HUES64 (cell line): ENCODE data around the gene FAM50B. TPM values are rescaled to one million over a fixed set of nuclear protein-coding genes. Genes with fewer than 3 reads are reported as not detected.

Source experiments
- H3K27ac ChIP-seq: 2 replicates; pipeline ENCODE4 v1.7.0; 2013; ENCODE audit warnings: low read depth, low read length, inconsistent platforms
- H3K27me3 ChIP-seq: 2 replicates; pipeline ENCODE4 v1.6.1; 2013; ENCODE audit warnings: mild to moderate bottlenecking, low read length; ENCODE audit not compliant: insufficient read depth
- H3K36me3 ChIP-seq: 2 replicates; pipeline ENCODE4 v1.6.1; 2013; ENCODE audit warnings: mild to moderate bottlenecking, low read length; ENCODE audit not compliant: insufficient read depth
- H3K4me1 ChIP-seq: 2 replicates; pipeline ENCODE4 v1.6.1; 2013; ENCODE audit warnings: mild to moderate bottlenecking, low read length, moderate library complexity; ENCODE audit not compliant: insufficient read depth
- H3K4me3 ChIP-seq: 2 replicates; pipeline ENCODE4 v1.5.1; 2013; ENCODE audit warnings: mild to moderate bottlenecking, low read length, moderate library complexity
- H3K9ac ChIP-seq: 2 replicates; pipeline ENCODE4 v1.6.1; 2013; ENCODE audit warnings: mild to moderate bottlenecking, low read depth, low read length
- H3K9me3 ChIP-seq: 2 replicates; pipeline ENCODE4 v1.6.1; 2013; ENCODE audit warnings: low read depth, low read length; ENCODE audit not compliant: insufficient read depth
- WGBS: fragments of 150-250, 120-280 bp; methylation state at CpG from one replicate; pipeline ENCODE4 v1.1.7; 2013; ENCODE audit warnings: missing lambda C conversion rate; 5-methylcytosine and 5-hydroxymethylcytosine counted together
- polyA plus RNA-seq, 2 experiments: library from polyadenylated mRNA; stranded (reverse); fragments of 50-300 nt; gene quantifications; one replicate each; pipeline ENCODE4 v1.2.3, GENCODE V29; 2013

FAM50B gene, protein sequence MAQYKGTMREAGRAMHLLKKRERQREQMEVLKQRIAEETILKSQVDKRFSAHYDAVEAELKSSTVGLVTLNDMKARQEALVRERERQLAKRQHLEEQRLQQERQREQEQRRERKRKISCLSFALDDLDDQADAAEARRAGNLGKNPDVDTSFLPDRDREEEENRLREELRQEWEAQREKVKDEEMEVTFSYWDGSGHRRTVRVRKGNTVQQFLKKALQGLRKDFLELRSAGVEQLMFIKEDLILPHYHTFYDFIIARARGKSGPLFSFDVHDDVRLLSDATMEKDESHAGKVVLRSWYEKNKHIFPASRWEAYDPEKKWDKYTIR
- 0.75 TPM for polyA plus RNA-seq (2013, experiment 1 of 2)
- 0.82 TPM for polyA plus RNA-seq (2013, experiment 2 of 2)

DNA sequence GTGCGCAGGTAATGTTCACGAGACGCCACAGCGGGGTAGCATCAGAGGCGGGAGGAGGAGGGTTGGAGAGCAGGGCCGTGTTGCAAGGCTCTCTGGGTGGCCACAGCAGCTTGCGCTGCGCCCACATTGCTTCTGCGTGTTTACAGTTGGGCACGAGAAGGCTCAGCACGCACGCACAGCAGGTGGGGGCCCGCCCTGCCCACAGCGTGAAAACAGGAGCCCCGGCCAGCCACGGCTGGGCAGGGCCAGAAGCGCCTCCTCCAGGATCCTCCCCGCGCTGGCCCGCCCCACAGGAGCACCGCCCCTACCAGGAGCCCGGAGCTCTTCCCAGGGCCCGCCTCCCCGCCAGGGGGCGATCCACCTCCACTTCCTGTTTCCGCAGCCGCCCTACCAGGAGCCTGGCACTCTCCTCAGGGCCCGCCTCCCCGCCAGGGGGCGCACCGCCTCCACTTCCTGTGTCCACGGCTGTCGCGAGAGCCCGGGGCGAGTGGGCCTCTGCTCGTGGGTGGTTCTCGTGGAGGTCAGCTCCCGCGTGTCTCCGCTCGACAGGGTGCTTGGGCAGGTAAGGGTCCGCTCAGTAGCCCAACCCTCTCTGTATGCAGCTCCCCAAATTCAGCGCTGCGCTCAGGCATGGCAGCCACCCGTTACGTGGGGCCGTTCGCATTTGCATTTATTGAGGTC is at the start of gene FAM50B:
Gene FAM50B, plus strand, starts transcription at position 449 of the 681 bp plus-strand sequence. CDS start 439 bp downstream, outside the sequence.
- no peaks in the 10 kb centered on the region for H3K27me3 ChIP-seq
- H3K9me3 ChIP-seq: no peaks in the 10 kb centered on the region
- peak within 1 kb of the TSS; percentile 58 for H3K4me3 ChIP-seq
- H3K27ac ChIP-seq: no peak within 1 kb of the TSS
- no peaks in the 10 kb centered on the region for H3K4me1 ChIP-seq
- no peaks in the 10 kb centered on the region for H3K36me3 ChIP-seq
- peak within 1 kb of the TSS; percentile 50; the same call in 1 of the 2 replicates for H3K9ac ChIP-seq
- 88% methylated on average over 49 of the region's 49 CpGs for WGBS

DNA sequence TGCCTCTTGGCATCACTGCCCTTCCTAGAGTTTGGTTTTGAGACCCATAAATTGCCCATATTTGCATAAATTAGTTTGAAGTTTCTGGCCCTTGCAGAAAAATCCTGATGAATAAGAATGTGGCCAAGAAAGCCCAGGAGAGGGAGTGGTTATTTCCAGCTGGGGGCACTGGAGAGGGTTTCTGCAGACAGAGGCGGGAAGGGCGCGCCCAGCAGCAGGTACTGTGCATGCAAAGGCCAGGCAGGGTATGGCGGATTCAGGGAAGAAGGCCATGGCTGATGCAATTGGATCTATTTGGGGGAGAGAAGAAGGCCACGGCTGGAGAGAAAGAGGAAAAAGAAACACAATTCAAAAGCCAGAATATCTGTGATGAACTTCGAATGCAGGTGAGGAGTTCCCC is 49.5 kb upstream of the FAM50B start:
- Histone ChIP-seq H3K4me3 (no peak overlapping the region), H3K36me3 (no peaks in the 10 kb centered on the region), H3K27ac (no peak overlapping the region), H3K9me3 (no peaks in the 10 kb centered on the region), H3K4me1 (peaks cover 13% of the 10 kb centered on the region; the same call in 1 of the 2 replicates), H3K27me3 (no peaks in the 10 kb centered on the region), H3K9ac (no peak overlapping the region)
- 89% methylated on average over 6 of the region's 6 CpGs for WGBS

DNA sequence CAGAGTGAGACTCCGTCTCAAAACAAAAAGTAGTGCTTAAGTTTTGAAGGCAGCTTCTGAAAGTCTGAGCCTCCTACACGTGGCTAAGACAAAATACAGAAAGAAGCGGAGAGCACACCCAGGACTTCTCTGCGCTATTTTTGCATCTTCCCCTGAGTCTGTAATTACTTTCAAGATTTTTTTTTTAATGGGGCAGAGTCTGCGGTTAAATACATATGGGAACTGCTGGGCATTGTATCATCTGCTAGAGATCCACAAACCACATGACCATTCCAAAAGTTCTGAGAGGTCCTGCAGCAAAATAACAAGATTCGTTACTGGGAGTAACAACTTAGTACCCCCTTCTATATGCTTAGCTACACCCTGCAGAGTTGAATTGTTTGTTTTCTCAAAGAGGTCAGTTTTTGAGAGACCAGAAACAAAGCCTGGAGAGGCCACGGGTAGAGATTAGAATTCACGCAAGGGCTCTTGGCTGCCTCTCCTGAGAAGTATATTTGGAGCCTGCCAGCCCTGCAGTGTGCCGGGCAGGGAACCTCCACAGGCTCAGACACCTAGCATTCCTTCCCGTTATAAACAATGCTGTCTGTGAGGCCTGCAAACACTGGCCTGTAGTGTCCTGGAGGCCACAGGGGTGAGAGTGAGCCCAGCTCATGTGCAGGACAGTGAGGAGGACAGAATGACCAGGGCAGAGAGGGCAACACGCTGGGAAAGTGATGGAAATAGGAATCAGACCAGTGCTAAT is 48.2 kb upstream of the FAM50B start:
- WGBS: 66% methylated on average over 11 of the region's 11 CpGs
- Histone ChIP-seq H3K36me3 (no peaks in the 10 kb centered on the region), H3K4me3 (no peak overlapping the region), H3K9me3 (no peaks in the 10 kb centered on the region), H3K27me3 (no peaks in the 10 kb centered on the region), H3K27ac (no peak overlapping the region), H3K4me1 (peaks cover 13% of the 10 kb centered on the region; the same call in 1 of the 2 replicates), H3K9ac (no peak overlapping the region)

DNA sequence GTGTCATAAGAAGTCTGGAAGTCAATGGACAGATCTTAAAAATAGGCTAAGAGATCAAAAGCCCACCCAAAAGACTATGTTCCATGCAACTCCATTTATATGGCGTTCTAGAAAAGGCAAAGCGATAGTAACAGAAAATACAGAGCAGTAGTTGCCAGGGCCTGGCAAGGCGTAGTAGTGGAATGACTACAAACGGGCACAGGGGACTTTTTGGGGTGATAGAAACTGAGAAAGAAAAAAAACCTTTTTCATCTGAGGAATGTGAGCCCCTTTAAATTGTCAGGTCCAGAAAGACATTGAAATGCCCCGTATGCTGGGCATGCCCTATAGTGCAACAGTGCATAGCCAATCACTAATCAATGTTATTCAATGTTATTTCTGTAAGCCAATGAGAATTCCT is 47.2 kb upstream of the FAM50B start:
- 95% methylated on average over 5 of the region's 5 CpGs for WGBS
- no peak overlapping the region for H3K9ac ChIP-seq
- no peaks in the 10 kb centered on the region for H3K9me3 ChIP-seq
- peaks cover 13% of the 10 kb centered on the region; the same call in 1 of the 2 replicates for H3K4me1 ChIP-seq
- H3K27ac ChIP-seq: no peak overlapping the region
- no peak overlapping the region for H3K4me3 ChIP-seq
- H3K36me3 ChIP-seq: no peaks in the 10 kb centered on the region
- H3K27me3 ChIP-seq: no peaks in the 10 kb centered on the region

DNA sequence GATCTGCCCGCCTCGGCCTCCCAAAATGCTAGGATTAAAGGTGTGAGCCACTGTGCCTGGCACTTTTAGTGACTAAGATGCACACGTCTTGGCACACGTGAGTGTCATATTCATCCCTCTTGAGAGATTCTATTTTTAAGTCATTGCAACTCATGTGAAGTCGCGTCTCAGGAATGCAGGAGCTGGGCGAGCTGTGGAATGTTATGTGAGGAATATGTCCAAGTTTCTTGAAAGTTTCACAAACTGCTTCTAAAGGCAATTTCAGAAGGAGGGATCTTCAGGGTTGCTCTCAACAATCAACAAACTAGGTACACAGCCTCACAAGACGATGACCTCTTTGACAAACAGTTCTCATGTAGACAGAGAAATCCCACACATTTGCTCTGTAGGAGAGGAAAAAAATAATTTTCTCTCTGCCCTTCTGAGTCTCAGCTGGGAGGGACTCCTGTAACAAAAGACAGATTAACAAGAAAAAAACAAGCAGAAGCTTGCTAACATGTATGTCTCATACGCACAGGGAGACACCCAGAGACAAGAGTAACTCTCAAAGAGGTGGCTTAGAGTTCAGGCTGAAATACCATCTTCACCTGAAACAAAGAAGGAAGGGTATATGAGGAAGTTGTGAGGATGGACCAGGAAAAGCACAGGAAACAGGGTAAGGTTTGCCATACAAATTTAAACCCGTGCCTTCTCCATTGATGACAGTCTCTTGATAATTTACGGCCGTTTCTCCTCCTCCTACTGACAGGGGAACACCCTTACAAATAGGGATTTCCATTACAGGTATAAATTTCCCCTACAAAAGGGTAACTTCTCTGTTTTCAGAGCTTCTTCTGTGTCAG is 45.3 kb upstream of the FAM50B start:
- no peaks in the 10 kb centered on the region for H3K27me3 ChIP-seq
- H3K4me3 ChIP-seq: no peak overlapping the region
- H3K27ac ChIP-seq: no peak overlapping the region
- H3K36me3 ChIP-seq: no peaks in the 10 kb centered on the region
- peaks cover 10% of the 10 kb centered on the region; the same call in 1 of the 2 replicates for H3K4me1 ChIP-seq
- H3K9ac ChIP-seq: no peak overlapping the region; the same call in 1 of the 2 replicates
- H3K9me3 ChIP-seq: no peaks in the 10 kb centered on the region
- WGBS: 95% methylated on average over 12 of the region's 12 CpGs

DNA sequence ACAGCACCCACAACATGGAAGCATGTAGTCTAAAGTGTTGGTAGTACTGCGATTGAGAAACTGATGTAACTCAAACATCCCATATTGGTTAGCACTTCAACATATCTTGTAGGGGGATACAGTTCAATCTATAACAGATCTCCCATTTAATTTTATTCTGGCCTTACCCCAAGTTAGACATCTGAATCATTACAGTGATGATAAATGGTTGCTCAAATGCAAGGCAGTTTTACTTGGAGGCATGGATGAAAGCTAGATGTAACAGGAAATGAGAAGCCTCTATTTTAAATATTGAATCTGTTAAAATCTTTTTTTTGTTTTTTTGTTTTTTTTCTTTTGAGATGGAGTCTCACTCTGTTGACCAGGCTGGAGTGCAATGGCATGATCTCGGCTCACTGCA is 44.2 kb upstream of the FAM50B start:
- H3K4me1 ChIP-seq: peaks cover 10% of the 10 kb centered on the region; the same call in 1 of the 2 replicates
- no peak overlapping the region for H3K27ac ChIP-seq
- no peaks in the 10 kb centered on the region for H3K9me3 ChIP-seq
- no peaks in the 10 kb centered on the region for H3K36me3 ChIP-seq
- 90% methylated on average over 1 of the region's 2 CpGs for whole genome bisulfite sequencing
- H3K9ac ChIP-seq: no peak overlapping the region
- no peaks in the 10 kb centered on the region for H3K27me3 ChIP-seq
- no peak overlapping the region for H3K4me3 ChIP-seq

DNA sequence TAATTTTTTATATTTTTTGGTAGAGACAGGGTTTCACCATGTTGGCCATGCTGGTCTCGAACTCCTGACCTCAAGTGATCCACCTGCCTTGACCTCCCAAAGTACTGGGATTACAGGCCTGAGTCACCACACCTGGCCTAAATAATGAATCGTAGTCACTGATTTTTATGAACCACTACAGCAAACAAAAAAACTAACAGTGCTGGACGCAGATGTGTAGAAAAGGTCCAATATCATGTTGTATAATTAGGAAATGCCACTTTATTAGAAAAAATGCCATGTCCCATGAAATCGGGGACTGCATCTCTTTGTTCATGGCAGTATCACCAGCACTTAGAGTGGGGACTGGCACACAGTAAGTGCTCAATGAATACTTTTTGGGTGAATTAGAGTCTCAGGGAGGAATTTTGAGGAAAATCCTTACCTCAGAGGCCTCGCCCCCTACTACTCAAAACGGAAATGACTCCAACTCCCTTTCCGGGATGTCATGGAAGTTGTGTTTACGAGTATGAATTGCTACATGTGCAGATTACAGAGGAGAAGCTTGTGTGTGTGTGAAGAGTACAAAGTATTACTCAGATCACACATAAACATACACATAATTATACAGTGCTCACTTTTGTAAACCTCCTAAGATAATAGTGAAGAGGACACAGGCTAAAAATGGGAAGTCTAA is 43.6 kb upstream of the FAM50B start:
- 89% methylated on average over 6 of the region's 8 CpGs for WGBS

DNA sequence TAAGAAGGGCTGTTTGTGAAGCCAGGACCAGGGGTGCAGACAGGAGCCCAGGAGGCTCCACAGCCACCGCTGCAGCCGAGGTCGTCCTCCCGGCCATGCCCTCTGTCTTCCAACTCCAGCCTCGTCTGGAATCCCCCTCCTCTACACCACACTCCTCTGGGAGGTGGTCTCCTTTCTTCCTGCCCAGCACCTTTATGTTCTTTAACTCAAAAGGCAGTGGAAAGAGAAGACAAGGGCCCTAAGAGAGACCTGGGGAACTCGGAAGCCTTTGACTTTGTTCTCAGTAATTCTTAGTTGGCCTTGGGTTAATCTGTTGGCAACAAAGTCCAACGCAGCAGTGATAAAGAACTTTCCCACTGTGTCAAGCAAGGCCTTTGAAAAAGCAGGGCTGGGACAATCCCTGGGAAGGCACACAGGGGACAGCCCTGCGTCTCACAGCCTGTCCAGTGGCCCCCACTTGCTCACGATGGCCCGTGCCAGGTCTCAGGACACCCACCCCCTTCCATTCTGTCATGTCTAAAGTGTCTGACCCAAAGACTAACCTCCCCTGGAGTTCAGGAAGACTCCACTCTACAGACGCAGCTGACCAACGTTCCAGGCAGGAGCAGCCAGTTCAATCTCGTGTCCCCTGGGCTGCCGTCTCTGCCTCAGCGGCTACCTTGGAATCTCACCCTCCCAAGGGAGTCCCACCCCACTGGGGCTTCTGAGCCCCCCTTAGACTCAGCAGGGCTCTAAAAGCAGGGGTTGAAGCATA is 42.8 kb upstream of the FAM50B start:
- Histone ChIP-seq H3K27me3 (no peaks in the 10 kb centered on the region), H3K27ac (no peak overlapping the region), H3K4me1 (peaks cover 3% of the 10 kb centered on the region; the same call in 1 of the 2 replicates), H3K9me3 (no peaks in the 10 kb centered on the region), H3K9ac (no peak overlapping the region), H3K4me3 (no peak overlapping the region), H3K36me3 (no peaks in the 10 kb centered on the region)
- WGBS: 88% methylated on average over 15 of the region's 15 CpGs

More for the DNA sequence above, 43.6 kb upstream of the FAM50B start:
- Histone ChIP-seq H3K36me3 (no peaks in the 10 kb centered on the region), H3K4me3 (no peak overlapping the region), H3K9me3 (no peaks in the 10 kb centered on the region), H3K9ac (no peak overlapping the region), H3K27ac (no peak overlapping the region), H3K27me3 (no peaks in the 10 kb centered on the region), H3K4me1 (peaks cover 10% of the 10 kb centered on the region; the same call in 1 of the 2 replicates)

DNA sequence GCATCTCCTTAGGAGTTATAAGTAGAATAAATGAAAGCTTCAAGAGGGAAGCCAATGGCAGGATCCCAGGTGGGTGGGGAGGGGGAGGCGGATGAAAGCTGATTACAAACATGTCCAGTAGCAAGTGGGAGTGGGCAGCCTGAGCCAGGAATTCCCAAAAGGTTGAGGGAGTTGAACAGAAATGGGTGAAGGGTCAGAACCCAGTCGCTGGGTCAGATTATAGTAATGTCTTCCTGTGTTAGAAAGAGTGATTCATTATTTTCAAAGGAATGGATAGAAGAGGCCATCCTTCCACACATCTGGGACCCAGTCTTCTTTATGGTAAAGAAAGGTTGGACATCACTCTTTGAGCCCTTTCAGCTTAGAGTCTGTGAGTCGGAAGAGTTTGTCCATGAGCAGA is 41.0 kb upstream of the FAM50B start:
- Histone ChIP-seq H3K27me3 (no peaks in the 10 kb centered on the region), H3K9me3 (no peaks in the 10 kb centered on the region), H3K4me3 (no peak overlapping the region), H3K27ac (no peak overlapping the region), H3K4me1 (peaks cover 2% of the 10 kb centered on the region; the same call in 1 of the 2 replicates), H3K36me3 (no peaks in the 10 kb centered on the region), H3K9ac (no peak overlapping the region)
- 92% methylated on average over 3 of the region's 3 CpGs for WGBS
